Peyer's patch (tissue), 4 donors: ENCODE results near the gene BIRC6. TPM values are rescaled to one million over a fixed set of nuclear protein-coding genes. Genes with fewer than 3 reads are reported as not detected.
"Not testable (repeated sequence)": the region's sequence is repeated elsewhere in the genome, so short reads cannot be mapped to it uniquely, and the experiment has no call there.

Experiments used
- DNase-seq, 3 donors: peaks; one replicate each; pipeline ENCODE4 v3.0.0-alpha.2; 2017 to 2019
- H3K27ac ChIP-seq, 4 donors: fragments of 200-600 bp; sonication (generic); one replicate each; pipeline ENCODE4 v1.5.1; 2016 to 2019
- H3K27me3 ChIP-seq, 2 donors: fragments of 200-600 bp; sonication (generic); one replicate each; pipeline ENCODE4 v1.5.1; 2019
- H3K36me3 ChIP-seq, 3 donors: fragments of 200-600 bp; sonication (generic); one replicate each; pipeline ENCODE4 v1.5.1; 2016 to 2019
- H3K4me1 ChIP-seq, 4 donors: fragments of 200-600 bp; sonication (generic); one replicate each; pipeline ENCODE4 v1.5.1; 2016 to 2019
- H3K4me3 ChIP-seq, 4 donors: fragments of 200-600 bp; sonication (generic); 1 replicate in 3 of 4; 2 replicates in 1 of 4; pipeline ENCODE4 v1.5.1; 2016 to 2019; ENCODE audit warnings: mild to moderate bottlenecking in 1 of 4
- H3K9me3 ChIP-seq, 4 donors: fragments of 200-600 bp; sonication (generic); one replicate each; pipeline ENCODE4 v1.5.1; 2016 to 2019; ENCODE audit warnings: mild to moderate bottlenecking in 1 of 4
- POLR2A ChIP-seq, 2 donors: fragments of 450-650 bp; IDR thresholded peaks; one replicate each; pipeline ENCODE4 v1.5.1; 2017; ENCODE audit warnings: antibody characterized with exemption in 2 of 2, mild to moderate bottlenecking in 2 of 2, moderate library complexity in 2 of 2
- total RNA-seq, 4 donors: library from RNA; depleted of rRNA; stranded (reverse); fragments of >200 nt; gene quantifications; one replicate each; pipeline ENCODE4 v1.1.0, GENCODE V29; 2016
- TF ChIP-seq, protein P1 (sequence below), 6 experiments: fragments of 450-650 bp in 4 of 6; fragments of 200-600 bp in 2 of 6; sonication (generic) in 1 of 6; IDR thresholded peaks; one replicate each; pipeline ENCODE4 v1.5.1; 2017 to 2019; ENCODE audit warnings: antibody characterized with exemption in 6 of 6, mild to moderate bottlenecking in 3 of 6, moderate library complexity in 1 of 6

The BIRC6 gene
- total RNA-seq, 4 donors from 2014 or later = 133 to 237 (median 214) TPM

DNA sequence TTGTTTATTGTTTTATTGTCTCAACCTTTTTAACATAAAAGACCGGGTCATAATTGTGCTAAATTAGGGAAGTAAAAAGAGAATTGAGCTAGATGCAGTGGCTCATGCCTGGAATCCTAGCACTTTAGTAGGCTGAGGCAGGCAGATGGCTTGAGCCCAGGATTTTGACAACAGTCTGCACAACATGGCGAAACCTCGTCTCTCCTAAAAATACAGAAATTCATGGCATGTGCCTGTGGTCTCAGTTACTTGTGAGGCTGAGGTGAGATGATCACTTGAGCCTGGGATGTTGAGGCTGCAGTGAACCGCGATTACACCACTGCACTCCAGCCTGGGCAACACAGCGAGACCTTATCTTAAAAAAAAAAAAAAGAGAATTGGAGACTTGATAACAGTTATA, 166.9 kb downstream of the BIRC6 start:
- TF ChIP-seq, protein P1, sequence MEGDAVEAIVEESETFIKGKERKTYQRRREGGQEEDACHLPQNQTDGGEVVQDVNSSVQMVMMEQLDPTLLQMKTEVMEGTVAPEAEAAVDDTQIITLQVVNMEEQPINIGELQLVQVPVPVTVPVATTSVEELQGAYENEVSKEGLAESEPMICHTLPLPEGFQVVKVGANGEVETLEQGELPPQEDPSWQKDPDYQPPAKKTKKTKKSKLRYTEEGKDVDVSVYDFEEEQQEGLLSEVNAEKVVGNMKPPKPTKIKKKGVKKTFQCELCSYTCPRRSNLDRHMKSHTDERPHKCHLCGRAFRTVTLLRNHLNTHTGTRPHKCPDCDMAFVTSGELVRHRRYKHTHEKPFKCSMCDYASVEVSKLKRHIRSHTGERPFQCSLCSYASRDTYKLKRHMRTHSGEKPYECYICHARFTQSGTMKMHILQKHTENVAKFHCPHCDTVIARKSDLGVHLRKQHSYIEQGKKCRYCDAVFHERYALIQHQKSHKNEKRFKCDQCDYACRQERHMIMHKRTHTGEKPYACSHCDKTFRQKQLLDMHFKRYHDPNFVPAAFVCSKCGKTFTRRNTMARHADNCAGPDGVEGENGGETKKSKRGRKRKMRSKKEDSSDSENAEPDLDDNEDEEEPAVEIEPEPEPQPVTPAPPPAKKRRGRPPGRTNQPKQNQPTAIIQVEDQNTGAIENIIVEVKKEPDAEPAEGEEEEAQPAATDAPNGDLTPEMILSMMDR (IDR thresholded peaks at IDR 0.05) = no peak
- TF ChIP-seq POLR2A (IDR thresholded peaks at IDR 0.05) = no peak
- H3K27ac ChIP-seq = no peak overlapping the region
- DNase-seq = no peak
- no peak overlapping the region for H3K4me3 ChIP-seq
- peaks cover 0 to 71% (median 0%) of the 10 kb centered on the region in 3 donors for H3K36me3 ChIP-seq
- no peaks in the 10 kb centered on the region for H3K4me1 ChIP-seq
- no peaks in the 10 kb centered on the region for H3K27me3 ChIP-seq
- H3K9me3 ChIP-seq = no peaks in the 10 kb centered on the region

DNA sequence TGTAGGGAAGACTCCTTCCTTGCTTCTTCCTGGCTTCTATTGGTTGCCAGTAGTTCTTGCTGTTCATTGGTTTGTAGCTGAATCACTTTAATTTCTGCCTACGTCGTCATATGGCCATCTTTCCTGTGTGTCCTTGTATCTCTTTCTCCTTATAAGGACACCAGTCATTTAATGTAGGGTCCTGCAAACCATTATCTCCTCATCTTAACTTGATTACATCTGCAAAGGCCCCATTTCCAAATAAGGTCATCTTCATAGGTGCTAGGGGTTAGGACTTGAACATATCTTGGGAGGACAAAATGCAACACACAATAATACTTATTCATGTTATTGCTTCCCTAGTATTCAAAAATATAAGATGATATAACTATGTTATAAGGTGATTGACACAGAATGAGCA, 175.5 kb downstream of the BIRC6 start:
- peaks cover 0 to 64% (median 0%) of the 10 kb centered on the region in 3 donors for H3K36me3 ChIP-seq
- H3K4me1 ChIP-seq = no peaks in the 10 kb centered on the region
- H3K9me3 ChIP-seq = no peaks in the 10 kb centered on the region
- TF ChIP-seq, protein P1 (IDR thresholded peaks at IDR 0.05) = no peak
- TF ChIP-seq POLR2A (IDR thresholded peaks at IDR 0.05) = no peak
- no peak overlapping the region for H3K4me3 ChIP-seq
- H3K27ac ChIP-seq = no peak overlapping the region
- no peak for DNase-seq
- H3K27me3 ChIP-seq = no peaks in the 10 kb centered on the region

DNA sequence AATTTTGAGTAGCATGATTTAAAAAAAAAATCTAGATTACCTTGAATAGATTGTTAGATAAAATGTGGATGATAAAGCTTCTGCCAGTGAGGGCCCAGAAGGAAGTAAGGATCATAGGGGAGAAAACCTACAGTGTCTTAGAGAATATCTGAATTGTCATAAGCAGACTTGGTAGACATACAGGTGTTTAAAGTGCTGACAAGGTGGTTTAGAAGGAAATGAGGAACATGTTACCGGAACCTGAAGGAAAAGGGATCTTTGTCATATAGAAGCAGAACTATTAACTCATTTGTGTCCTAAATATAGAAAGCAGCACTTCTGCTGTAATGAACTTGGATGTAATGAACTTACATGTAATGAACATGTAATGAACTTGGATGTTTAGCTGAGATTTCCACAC, 176.1 kb downstream of the BIRC6 start:
- Histone ChIP-seq H3K27me3 (no peaks in the 10 kb centered on the region), H3K27ac (no peak overlapping the region), H3K36me3 (peaks cover 0 to 57% (median 0%) of the 10 kb centered on the region in 3 donors), H3K9me3 (no peaks in the 10 kb centered on the region), H3K4me3 (no peak overlapping the region), H3K4me1 (no peaks in the 10 kb centered on the region)
- no peak for DNase-seq
- no peak for TF ChIP-seq POLR2A (IDR thresholded peaks at IDR 0.05)
- TF ChIP-seq, protein P1 (IDR thresholded peaks at IDR 0.05) = no peak

DNA sequence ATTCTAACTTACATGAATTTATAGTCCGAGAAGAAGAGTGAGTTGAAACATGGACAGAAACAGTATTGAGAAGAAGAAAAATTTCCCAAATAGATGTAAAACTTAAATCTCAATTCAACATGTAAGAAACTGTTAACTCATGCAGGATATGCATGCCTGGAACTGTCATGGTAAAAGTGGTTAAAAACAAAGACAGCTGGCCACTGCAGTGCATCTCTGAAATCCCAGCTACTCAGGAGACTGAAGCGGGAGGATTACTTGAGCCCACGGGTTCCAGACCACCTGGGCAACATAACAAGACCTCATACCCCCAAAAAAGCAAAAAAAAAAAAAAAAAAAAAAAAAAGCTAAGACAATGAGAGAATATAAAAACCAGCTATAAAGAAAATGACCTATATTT, 178.0 kb downstream of the BIRC6 start:
- Histone ChIP-seq H3K27me3 (no peaks in the 10 kb centered on the region), H3K4me1 (no peaks in the 10 kb centered on the region), H3K27ac (no peak overlapping the region), H3K9me3 (no peaks in the 10 kb centered on the region), H3K4me3 (no peak overlapping the region), H3K36me3 (peaks cover 0 to 42% (median 0%) of the 10 kb centered on the region in 3 donors)
- TF ChIP-seq POLR2A (IDR thresholded peaks at IDR 0.05) = no peak
- TF ChIP-seq, protein P1 (IDR thresholded peaks at IDR 0.05) = no peak
- no peak for DNase-seq

DNA sequence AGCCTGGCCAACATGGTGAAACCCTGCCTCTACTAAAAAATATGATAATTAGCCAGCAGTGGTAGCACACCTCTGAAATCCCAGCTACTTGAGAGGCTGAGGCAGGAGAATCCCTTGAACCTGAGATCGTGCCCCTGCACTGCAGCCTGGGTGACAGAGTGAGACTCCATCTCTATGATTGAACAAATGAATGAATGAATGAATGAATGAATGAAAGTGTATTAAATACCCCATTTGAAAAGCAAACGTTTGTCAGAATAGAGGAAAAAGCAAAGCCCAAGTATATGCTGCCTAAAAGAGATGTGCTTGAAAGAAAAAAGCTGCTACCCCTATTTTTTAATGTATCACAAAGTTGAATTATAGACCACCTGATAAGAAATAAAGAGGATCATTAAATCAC, 181.9 kb downstream of the BIRC6 start:
- Histone ChIP-seq H3K9me3 (no peaks in the 10 kb centered on the region), H3K27ac (no peak overlapping the region), H3K4me3 (no peak overlapping the region), H3K4me1 (no peaks in the 10 kb centered on the region), H3K36me3 (peaks cover 0 to 18% (median 0%) of the 10 kb centered on the region in 3 donors), H3K27me3 (no peaks in the 10 kb centered on the region)
- no peak for DNase-seq
- TF ChIP-seq, protein P1 (IDR thresholded peaks at IDR 0.05) = no peak
- TF ChIP-seq POLR2A (IDR thresholded peaks at IDR 0.05) = no peak

DNA sequence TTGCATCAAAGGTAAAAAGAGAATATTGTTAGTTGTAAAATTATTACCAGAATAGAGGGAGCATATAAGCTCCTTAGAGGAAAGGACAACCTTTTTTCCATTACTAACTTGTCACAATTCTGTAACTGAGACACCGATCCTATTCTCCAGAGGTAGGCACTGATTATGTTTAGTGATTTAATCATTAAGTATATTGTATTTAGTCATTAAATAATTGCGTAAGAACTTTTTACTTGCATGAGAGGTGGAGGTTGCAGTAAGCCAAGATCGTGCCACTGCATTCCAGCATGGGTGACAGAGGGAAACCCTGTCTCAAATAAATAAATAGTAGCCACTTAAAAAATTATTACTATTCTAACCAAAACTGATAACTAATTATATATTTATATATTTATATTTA, 195.7 kb downstream of the BIRC6 start:
- H3K27me3 ChIP-seq, H3K9me3 ChIP-seq, DNase-seq, H3K4me1 ChIP-seq, H3K27ac ChIP-seq, H3K4me3 ChIP-seq: not testable (repeated sequence)
- H3K36me3 ChIP-seq = peaks cover 0 to 26% (median 0%) of the 10 kb centered on the region in 3 donors
